Gastroesophageal sphincter (tissue), 4 donors: ENCODE results near the gene C1orf232. TPM values are rescaled to one million over a fixed set of nuclear protein-coding genes. Genes with fewer than 3 reads are reported as not detected.

Source experiments
- ATAC-seq: fragments of 150-250 bp; one replicate; pipeline ENCODE4 v1.9.1; 2016; ENCODE audit warnings: mild to moderate bottlenecking, moderate library complexity
- H3K27ac ChIP-seq, 4 donors: fragments of 200-600 bp; sonication (generic) in 3 of 4; 1 replicate in 3 of 4; 2 replicates in 1 of 4; pipeline ENCODE4 v1.5.1; 2016 to 2019
- H3K27me3 ChIP-seq: fragments of 200-600 bp; sonication (generic); one replicate; pipeline ENCODE4 v1.5.1; 2019
- H3K36me3 ChIP-seq, 2 donors: fragments of 200-600 bp; sonication (generic); one replicate each; pipeline ENCODE4 v1.5.1; 2019; ENCODE audit warnings: control low read depth in 1 of 2
- H3K4me1 ChIP-seq, 3 donors: fragments of 200-600 bp; sonication (generic); 1 replicate in 2 of 3; 2 replicates in 1 of 3; pipeline ENCODE4 v1.5.1; 2016 to 2019; ENCODE audit warnings: control low read depth in 2 of 3
- H3K4me3 ChIP-seq, 2 donors: fragments of 200-600 bp; sonication (generic); one replicate each; pipeline ENCODE4 v1.5.1; 2019; ENCODE audit warnings: mild to moderate bottlenecking in 1 of 2, moderate library complexity in 1 of 2
- H3K9me3 ChIP-seq, 3 donors: fragments of 200-600 bp; sonication (generic); one replicate each; pipeline ENCODE4 v1.5.1; 2017 to 2019; ENCODE audit warnings: control low read depth in 2 of 3
- EP300 ChIP-seq: sonication (generic); formaldehyde crosslinking; IDR thresholded peaks from one replicate; pipeline ENCODE4 v1.6.1; 2017; ENCODE audit warnings: antibody characterized with exemption, mild to moderate bottlenecking
- POLR2A ChIP-seq, 2 donors: fragments of 450-650 bp; IDR thresholded peaks; one replicate each; pipeline ENCODE4 v1.6.1; 2017; ENCODE audit warnings: antibody characterized with exemption in 2 of 2, mild to moderate bottlenecking in 2 of 2, moderate library complexity in 1 of 2
- POLR2AphosphoS5 ChIP-seq: sonication (generic); formaldehyde crosslinking; IDR thresholded peaks from one replicate; pipeline ENCODE4 v1.6.1; 2017; ENCODE audit warnings: antibody characterized with exemption
- WGBS, 2 donors: methylation state at CpG; one replicate each; pipeline ENCODE4 v1.1.5; 2018; ENCODE audit warnings: low coverage in 1 of 2; 5-methylcytosine and 5-hydroxymethylcytosine counted together
- total RNA-seq, 4 donors: library from RNA; depleted of rRNA; stranded (reverse); fragments of >200 nt; gene quantifications; one replicate each; pipeline ENCODE4 v1.1.0, GENCODE V29; 2016
- TF ChIP-seq, protein P1 (sequence below), 4 experiments: fragments of 200-600 bp in 2 of 4; fragments of 450-650 bp in 2 of 4; sonication (generic) in 1 of 4; IDR thresholded peaks; one replicate each; pipeline ENCODE4 v1.5.1; 2017 to 2019; ENCODE audit warnings: antibody characterized with exemption in 4 of 4, mild to moderate bottlenecking in 2 of 4, moderate library complexity in 2 of 4

Gene C1orf232
- total RNA-seq, 4 donors from 2014 or later: not detected

GRCh38 chr1:26162220-26162709 is 6.5 kb downstream of the C1orf232 start:
- peaks cover 0 to 33% (median 10%) of the 10 kb centered on the region in 3 donors for H3K4me1 ChIP-seq
- no peak for ATAC-seq
- H3K36me3 ChIP-seq: no peaks in the 10 kb centered on the region
- TF ChIP-seq, protein P1, sequence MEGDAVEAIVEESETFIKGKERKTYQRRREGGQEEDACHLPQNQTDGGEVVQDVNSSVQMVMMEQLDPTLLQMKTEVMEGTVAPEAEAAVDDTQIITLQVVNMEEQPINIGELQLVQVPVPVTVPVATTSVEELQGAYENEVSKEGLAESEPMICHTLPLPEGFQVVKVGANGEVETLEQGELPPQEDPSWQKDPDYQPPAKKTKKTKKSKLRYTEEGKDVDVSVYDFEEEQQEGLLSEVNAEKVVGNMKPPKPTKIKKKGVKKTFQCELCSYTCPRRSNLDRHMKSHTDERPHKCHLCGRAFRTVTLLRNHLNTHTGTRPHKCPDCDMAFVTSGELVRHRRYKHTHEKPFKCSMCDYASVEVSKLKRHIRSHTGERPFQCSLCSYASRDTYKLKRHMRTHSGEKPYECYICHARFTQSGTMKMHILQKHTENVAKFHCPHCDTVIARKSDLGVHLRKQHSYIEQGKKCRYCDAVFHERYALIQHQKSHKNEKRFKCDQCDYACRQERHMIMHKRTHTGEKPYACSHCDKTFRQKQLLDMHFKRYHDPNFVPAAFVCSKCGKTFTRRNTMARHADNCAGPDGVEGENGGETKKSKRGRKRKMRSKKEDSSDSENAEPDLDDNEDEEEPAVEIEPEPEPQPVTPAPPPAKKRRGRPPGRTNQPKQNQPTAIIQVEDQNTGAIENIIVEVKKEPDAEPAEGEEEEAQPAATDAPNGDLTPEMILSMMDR (IDR thresholded peaks at IDR 0.05): no peak
- TF ChIP-seq POLR2AphosphoS5 (no peak), POLR2A (IDR thresholded peaks at IDR 0.05) (no peak), EP300 (no peak)
- peak overlapping the region in 3 of 4 donors; percentile 56 to 78 (median 60) for H3K27ac ChIP-seq
- no peaks in the 10 kb centered on the region for H3K9me3 ChIP-seq
- H3K27me3 ChIP-seq: peaks cover 19% of the 10 kb centered on the region
- WGBS, 2 donors: 42 to 44% methylated on average over 12 to 15 of the region's 21 CpGs
- peak overlapping the region; percentile 35 to 56 for H3K4me3 ChIP-seq

GRCh38 chr1:26161415-26162219 is 7.1 kb downstream of the C1orf232 start:
- TF ChIP-seq POLR2AphosphoS5 (no peak), EP300 (no peak)
- TF ChIP-seq, protein P1 (IDR thresholded peaks at IDR 0.05): peak in 2 of 4 experiments; percentile 31 to 40
- WGBS, 2 donors: no CpG with 5 or more reads among the region's 98 CpGs
- Histone ChIP-seq H3K4me1 (peaks cover 0 to 33% (median 10%) of the 10 kb centered on the region in 3 donors), H3K9me3 (no peaks in the 10 kb centered on the region), H3K36me3 (no peaks in the 10 kb centered on the region), H3K27ac (peak overlapping the region in 3 of 4 donors; percentile 56 to 78 (median 60)), H3K4me3 (peak overlapping the region; percentile 35 to 56), H3K27me3 (peaks cover 26% of the 10 kb centered on the region)
- peak; percentile 72 for ATAC-seq

GRCh38 chr1:26160527-26161414 is 8.0 kb downstream of the C1orf232 start:
- WGBS, 2 donors: 100% methylated on average over 1 of the region's 18 CpGs; no CpG with 5 or more reads in 1 of the 2 donors
- Histone ChIP-seq H3K27me3 (peaks cover 34% of the 10 kb centered on the region), H3K4me1 (peaks cover 0 to 33% (median 10%) of the 10 kb centered on the region in 3 donors), H3K4me3 (peak overlapping the region; percentile 35 to 56), H3K9me3 (no peaks in the 10 kb centered on the region), H3K36me3 (no peaks in the 10 kb centered on the region), H3K27ac (peak overlapping the region in 3 of 4 donors; percentile 56 to 78 (median 60))
- ATAC-seq: peak; percentile 1
- no peak for TF ChIP-seq EP300
- no peak for TF ChIP-seq POLR2A (IDR thresholded peaks at IDR 0.05)
- TF ChIP-seq POLR2AphosphoS5: no peak
- TF ChIP-seq, protein P1 (IDR thresholded peaks at IDR 0.05): no peak

- peak overlapping the region in 3 of 4 donors; percentile 38 to 54 (median 50) for H3K27ac ChIP-seq
- peaks cover 0 to 30% (median 10%) of the 10 kb centered on the region in 3 donors for H3K4me1 ChIP-seq
- H3K4me3 ChIP-seq: peak overlapping the region in 1 of 2 donors; percentile 56
- H3K36me3 ChIP-seq: no peaks in the 10 kb centered on the region
- no peaks in the 10 kb centered on the region for H3K9me3 ChIP-seq
- H3K27me3 ChIP-seq: peaks cover 43% of the 10 kb centered on the region
- TF ChIP-seq EP300 (no peak), POLR2AphosphoS5 (no peak), POLR2A (IDR thresholded peaks at IDR 0.05) (no peak)
- TF ChIP-seq, protein P1 (IDR thresholded peaks at IDR 0.05): no peak
- WGBS, 2 donors: 68% methylated on average over 4 of the region's 4 CpGs; no CpG with 5 or more reads in 1 of the 2 donors
- ATAC-seq: no peak
These were observed 9.1 kb downstream of the C1orf232 start for GRCh38 chr1:26159743-26160039.
